ENCODE measurements around the gene UBE2N.
"Not testable (repeated sequence)": the region's sequence is repeated elsewhere in the genome, so short reads cannot be mapped to it uniquely, and the experiment has no call there.

The UBE2N gene

DNA sequence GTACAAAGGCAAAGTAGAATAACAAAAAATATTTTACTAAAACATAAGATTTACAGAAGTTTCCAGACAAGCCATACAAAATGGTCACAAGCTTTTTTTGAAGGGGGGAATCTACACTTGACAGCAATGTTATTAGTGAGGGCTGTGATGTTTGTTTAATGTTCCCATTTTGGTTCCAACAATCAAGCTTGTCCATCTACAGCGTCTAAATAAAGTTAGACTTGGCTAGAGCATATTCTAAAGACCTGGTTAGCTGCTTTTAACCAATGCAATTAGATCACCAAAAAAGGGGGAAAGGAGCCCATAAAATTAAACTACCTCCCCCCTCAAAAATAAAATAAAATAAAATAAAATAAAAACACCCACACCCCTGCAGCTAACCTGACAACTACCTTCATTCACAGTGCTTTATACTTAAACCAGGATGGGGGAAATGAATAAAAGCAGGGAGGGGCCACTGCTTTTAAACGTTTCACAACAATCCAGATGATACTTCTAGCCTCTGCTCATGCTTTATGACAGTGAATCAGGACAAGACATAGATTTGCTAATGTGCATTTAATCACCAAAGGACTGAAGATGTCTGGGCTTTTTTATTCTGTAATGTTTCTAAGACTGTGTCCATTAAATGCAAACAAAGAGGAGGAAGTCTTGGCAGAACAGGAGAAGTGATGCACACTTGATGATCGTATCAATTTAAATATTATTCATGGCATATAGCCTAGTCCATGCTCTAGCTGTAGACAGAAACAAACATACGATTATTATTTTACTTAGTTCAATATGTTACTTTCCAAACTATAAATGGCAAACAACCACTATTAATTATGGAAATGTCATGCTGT lies 32.2 kb downstream of the UBE2N start:
- DNase-seq = not testable (repeated sequence)

DNA sequence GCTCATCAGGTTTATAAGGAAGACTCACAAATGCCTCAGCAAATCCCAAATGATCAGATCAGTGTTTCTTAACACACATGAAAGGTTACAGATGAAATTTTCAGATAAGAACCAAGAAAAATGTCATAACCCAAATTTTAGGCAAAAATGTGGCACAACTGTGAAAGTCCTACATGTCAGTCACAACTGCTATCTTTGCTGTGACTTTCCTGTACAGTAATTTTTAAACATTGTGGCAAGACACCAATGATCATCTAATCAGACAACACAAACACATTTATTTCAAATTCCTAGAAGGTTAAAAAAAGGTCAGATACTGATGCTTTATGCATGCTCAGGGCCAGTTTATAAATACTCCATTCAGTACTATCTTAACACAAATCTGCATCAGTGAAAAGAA lies 32.9 kb downstream of the UBE2N start:
- DNase-seq = no peak

DNA sequence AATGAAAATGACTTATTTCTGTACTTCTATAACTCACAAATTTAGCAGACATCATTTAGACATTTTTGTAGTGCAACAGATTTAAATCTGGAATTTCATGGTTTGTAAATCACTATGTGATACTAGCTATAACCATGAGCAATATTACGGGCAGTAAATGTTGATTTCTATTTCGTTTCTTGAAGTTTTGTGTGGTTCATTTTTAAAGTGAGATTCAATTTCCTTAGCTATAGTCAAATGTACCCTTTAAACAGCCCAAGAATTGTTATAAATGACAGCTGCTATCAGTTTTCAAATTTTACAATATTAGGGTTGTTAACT lies 33.8 kb downstream of the UBE2N start:
- no peak for DNase-seq

DNA sequence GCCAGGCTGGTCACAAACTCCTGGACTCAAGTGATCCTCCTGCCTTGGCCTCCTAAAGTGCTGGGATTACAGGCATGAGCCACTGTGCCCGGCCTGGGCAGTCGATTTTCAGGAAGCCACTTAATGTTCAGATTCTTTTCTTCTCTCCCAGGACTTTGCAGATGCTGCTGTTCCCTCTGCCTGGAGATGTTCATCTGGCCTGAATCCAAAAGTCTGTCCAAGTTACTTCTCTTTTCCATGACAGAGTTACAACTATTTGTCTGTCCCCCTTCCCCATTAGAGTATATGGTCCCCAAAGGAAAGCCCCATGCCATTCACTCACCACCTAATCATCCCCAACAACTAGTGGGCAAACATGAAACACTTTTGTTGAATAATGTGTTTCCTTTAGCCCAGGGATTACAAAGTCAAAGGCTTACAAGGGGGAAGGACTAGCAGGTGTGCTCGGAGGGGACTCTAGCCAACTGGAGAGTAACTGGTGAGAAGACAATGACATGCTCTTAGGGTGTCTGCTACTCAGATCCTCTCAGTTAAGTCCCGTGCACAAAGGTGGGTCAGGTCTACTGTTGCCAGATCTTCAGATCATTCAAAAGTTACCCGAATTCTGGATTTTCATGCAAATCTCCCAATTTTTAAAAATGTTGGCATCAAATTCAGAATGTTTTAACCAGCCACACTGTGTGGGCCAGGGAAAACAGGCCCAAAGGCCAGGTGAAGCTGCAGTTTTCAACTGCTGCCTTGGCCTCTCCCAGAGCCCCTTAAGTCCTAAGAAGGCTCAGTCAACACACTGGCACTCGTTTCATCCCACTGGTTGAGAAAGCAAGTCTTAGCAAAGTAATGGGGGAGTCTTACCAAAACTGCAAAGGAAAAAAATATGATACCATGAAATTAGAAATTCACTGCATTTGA lies 34.4 kb downstream of the UBE2N start:
- no peak for DNase-seq

DNA sequence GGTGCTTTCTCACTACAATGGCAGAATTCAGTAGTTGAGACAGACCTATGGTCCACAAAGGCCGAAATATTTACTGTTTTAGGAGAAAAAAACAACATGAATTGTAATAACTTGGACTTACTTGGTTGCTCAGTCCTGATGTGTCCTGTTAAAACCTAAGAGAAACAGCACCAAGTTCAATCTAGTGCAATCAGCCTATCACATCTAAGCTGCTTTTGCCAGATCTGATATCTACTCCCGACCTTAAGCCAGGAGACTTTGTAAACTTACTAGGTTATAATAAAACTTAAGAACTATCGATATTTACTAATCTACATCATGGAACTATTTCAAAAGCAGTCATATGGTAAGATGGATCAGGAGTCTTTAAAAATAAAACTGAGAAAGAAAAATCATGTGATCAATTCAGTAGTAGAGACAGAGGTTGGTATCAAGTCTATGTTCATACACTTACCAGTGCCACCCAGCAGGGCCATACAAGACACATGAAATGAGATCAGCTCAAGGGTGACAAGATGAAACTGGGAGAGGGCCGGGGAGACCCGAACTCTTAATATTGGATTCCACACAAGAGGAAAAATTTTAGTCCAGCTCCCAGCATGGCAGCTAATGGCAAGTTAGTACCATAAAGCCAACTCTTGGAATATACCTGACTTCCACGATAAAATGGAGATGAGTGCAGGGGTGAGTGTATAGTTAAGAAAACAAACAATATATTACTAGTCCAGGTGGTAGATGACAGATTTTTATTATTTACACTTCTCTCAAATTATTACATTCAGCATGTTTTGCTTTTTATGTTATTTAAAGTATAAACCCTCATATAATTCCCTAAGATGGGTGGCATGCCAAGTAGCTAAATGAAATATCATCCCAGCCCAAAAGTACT lies 36.5 kb downstream of the UBE2N start:
- no peak for DNase-seq

DNA sequence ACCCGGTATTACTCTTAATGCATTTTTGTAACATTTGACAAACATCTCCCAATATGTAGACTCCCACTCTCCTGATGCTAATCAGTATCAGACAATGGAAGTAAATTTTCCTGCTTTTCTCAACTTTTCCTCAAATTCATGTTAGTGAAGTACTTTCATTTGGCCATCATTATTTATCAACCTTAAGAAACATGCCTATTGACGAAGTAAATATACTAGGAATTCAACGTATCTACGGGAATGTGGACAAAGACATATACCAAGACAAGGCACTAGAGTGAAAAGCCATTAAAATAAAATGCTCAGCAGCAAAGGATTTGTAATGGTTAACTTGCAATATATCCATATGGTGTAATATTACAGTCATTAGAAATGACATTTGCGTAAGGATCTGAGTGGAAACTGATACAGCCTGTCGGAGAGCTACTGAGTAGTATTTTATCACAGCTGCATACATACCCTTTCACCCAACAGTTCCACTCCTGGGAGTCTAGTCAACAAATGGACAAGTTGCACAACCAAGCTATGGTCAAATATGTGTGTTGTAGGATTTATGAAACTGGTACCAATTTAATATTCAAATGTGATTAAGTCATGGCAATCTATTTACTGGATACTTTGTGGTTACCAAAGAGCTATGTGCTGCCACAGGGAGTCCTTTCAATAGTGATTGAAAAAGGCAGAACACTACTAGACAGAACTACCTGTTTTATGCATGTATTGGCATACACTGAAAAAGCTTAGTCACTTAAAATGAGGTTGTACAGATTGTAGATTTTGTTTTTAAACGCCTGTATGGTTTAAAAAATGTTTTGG lies 37.6 kb downstream of the UBE2N start:
- DNase-seq = no peak

DNA sequence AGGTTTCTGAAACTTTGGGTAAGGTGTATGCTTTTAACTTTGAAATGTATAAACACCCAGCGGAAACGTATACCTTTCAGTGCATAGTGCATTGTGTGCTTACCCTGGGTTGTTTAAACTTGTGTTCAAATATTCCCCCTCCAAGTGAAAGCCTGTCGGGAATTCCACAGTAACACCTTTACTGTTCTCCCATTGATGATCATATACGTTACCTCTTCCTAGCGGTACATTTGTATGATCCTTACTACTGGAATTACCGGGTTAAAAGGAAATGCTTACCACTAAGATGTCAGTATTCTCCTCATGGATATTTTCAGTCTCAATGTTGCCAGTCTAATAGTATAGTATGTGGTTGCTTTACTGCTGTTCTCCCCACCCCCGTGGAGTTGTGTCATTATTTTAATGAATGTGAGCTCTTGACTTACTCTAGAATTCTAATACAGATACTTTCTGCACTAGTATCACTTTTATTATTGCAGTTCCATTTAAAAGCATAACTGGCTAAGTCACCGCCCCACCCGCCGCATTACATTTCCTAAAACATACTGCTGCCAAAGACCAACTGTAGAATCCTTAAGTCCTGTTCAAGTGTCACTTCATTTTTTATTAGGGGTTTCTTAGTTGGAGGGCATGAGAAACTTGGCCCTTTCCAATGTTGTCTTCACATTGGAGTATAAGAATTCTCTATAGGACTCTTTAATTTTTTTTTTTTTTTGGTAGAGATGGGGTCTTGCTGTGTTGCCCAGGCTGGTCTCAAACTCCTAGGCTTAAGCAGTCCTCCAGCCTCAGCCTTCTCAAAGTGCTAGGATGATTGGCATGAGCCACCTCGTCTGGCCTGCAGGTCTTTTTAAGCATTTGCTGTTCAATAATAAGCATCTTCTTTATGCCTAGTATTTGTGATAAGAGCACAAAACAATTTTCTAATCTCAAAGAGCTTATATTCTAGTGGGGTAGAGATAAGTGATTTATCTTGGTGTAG lies 39.1 kb downstream of the UBE2N start:
- DNase-seq = no peak

DNA sequence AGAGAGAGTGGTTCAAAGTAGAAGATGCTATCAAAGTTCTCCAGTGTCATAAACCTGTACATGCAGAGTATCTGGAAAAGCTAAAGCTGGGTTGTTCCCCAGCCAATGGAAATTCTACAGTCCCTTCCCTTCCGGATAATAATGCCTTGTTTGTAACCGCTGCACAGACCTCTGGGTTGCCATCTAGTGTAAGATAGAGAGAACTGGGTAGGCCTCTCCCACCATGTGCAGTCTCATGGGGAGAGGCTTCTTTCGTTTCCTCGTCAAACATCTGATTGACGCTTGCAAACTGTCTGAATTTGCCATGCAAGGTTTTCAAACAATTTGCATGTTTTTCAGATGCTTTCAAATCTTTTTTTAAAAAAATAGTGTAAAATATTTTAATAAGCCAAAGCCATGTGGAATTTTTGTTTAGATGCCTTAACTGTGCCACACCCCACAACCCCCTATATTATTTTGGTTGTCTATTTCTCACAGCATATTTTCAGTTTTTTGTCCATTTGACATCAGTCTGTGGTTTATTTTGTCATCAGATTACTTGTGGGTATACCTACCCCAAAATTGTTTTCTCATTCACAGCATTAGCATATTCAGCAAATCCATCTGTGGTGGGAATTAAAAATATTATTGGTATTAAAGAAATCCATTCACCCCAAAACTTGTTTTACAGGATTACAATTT lies 42.4 kb downstream of the UBE2N start:
- not testable (repeated sequence) for DNase-seq

DNA sequence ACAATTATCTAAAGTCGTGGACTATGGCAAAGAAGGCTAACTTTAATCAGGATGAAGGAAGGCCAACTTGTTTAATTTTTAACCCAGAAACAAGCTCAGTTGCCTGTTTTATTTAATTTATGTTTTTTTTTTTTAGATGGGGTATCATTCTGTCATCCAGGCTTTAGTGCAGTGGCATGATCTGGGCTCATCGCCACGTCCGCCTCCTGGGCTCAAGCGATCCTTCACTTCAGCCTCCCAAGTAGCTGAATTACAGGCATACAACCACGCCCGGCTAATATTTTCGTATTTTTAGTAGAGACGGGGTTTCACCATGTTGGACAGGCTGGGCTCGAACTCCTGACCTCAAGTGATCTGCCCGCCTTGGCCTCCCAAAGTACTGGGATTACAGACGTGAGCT lies 44.3 kb downstream of the UBE2N start:
- no peak for DNase-seq

DNA sequence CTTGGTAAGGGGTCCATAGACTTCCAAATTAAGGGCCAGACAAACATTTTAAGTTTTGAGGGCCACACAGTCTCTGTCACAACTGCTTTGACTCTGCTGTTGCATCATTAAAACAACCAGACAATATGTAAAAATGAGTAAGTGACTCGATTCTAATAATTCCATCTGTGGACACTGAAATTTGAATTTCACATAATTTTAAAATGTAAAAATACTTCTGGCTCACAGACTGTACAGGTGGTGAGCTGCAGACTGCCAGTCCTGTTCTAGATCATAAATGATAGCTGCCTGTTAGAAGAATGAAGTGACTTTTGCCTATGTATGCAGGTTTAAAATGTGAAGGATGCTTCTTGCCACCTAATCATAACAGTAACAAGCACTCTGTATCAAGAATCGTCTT lies 48.3 kb downstream of the UBE2N start:
- no peak for DNase-seq

DNA sequence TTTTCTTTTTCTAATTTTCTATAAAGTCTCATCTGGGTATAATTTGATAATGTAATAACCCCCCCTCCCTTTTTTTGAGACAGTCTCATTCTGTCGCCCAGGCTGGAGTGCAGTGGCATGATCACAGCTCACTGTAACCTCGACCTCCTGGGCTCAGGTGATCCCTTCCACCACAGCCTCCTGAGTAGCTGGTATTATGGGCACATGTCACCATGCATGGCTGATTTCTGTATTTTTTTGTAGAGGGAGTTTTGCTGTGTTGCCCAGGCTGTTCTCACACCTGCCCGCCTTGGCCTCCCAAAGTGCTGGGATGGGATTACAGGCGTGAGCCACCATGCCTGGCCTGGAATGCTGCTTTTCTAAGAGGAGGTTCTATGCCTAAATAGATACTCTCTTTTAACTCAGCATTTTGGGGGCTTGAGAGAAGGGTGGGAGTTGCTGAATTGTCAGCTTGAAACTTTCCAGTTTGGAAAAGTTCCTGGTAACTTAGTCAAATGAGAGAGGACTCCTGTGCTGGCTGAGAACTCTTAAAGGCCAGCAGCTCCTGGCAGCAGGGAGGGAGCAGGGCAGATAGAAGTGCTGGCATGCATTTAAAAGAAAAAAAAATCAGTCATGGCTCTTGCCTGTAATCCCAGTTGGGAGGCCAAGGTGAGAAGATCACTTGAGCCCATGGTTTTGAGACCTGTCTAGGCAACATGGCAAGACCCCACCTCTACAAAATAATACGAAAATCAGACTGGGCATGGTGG lies 51.0 kb downstream of the UBE2N start:
- no peak for DNase-seq

DNA sequence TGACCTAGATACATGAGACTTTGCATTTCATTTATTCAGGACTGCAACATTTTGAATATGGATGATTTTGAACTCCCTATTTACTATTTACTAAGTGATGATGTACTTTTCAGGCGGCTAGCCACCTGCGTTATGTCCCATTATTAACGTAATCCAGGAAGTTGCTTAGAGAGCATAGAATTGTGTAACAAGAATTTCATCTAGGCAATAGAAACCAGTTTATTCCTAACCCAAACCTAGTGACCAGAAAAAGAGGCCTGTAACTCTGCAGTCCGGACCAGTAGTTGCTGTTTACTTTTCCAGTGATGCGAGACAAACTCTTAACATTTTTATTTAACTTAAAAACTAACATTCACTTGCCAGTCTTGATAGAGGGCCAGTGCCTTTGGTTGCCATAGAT lies 51.7 kb downstream of the UBE2N start:
- no peak for DNase-seq

DNA sequence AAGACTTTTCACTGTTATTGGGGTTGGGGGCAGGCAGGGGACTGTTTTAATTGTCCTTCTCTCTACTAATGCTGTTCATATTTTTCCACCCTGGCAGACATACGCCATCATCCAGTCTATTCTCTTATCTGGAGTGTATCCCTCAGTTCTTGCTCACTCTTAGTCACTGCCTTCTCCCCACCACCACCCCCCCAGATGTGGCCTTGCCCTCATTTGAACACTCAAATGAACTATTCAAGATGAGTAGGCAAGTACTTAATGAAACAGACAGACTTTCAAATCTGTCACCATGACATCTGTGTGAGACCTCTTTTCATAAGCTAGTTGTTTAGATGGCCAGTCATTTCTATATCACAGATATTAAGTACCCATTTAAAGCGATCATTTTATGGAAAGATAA lies 54.0 kb downstream of the UBE2N start:
- DNase-seq = peak; percentile 69

DNA sequence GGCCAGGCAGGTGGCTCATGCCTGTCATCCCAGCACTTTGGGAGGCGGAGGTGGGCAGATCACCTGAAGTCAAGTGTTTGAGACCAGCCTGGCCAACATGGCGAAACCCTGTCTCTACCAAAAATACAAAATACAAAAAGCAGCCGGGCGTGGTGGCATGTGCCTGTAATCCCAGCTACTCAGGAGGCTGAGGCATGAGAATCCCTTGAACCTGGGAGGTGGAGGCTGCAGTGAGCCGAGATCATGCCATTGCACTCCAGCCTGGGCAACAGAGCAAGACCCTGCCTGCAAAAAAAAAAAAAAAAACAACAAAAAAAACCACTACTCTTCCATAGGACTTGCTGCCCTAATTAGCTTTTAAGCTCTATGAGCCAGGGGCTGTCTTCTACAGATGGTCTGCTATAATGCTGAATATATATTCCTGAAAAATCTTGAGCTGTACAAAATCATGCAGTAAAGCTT lies 59.7 kb downstream of the UBE2N start:
- DNase-seq = not testable (repeated sequence)

DNA sequence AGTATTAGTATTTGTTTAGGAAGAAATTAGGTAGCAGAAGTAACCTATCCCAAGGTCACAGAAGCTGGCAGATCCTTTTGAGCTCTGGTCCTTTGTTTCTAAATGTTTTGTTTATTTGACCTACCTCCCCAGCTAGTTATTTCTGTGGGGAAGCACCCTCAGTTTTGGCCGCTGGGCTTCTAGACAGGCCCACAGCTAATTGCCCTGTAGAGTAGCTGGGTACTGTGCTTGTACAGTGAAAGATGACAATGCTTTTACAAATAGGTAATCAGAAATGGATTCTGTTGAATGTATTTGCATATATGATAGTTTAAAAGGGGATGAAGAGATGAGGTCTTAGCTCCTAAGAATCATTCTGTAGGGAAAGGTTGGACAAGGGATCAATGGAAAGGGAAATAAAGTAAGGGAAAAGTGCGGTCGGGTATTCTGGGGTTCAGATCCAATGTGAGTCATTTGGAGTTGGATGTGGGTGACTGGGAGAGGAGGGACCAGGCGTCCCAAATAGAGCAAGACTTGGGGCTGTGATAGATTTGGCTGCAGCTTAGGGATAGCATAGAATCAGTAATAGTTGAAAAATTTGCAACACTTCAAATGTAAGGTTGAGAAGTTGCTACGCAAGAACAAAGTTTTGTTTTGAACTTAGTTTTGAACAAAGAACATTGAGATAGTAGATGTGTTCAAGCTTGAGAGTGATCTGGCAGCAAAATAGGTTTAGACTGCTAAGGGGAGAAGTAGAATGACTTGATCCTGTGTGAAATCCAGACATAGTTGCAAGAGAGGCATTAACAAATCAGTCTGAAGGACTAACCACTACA lies 60.4 kb downstream of the UBE2N start:
- DNase-seq = no peak

DNA sequence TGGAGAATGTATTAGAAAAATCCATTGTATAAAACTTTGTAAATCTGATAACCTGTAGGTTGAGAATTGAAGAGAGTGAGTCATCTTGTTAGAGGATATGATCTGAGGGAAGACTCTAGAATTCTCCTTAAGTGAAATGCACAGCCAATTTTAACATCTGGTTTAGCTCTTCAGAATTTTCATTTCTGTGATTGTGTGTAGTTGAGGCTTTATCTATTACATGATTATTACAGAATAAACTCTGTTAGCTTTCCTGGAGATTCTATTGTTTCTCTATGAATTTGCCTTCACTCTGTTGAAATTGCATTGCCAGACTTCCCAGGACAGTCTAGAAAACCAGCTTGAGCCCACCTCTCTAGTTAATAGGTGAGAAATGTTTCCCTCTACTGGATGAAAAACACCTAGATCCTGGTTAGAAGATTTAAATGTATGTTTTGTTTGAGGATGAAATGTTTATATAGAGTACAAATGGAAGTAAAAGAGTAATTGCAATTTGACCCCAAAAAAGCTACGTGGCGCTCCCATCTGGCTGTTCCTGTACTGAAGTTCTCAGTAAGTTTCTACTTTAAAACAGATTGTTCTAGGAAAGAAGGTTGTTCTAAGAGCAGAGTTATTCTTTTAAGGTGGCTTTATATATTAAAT lies 61.1 kb downstream of the UBE2N start:
- no peak for DNase-seq

DNA sequence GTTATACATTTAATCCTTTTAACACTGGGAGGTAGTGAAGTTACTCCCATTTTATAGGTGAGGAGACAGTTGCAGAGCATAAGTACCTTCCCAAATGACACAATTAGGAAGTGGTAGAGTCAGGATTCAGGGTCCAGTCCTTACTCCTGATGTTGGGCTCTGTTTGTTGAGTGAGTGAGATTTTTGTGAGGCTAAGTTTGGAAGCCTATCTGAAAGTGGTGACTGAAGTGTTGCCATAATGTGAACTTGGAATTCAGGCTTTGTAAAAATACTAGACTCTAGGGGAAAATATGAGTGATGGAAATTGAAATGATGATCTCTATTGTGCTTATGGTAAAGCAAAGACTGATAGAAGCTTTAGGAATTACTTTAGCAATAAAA lies 61.8 kb downstream of the UBE2N start:
- no peak for DNase-seq

DNA sequence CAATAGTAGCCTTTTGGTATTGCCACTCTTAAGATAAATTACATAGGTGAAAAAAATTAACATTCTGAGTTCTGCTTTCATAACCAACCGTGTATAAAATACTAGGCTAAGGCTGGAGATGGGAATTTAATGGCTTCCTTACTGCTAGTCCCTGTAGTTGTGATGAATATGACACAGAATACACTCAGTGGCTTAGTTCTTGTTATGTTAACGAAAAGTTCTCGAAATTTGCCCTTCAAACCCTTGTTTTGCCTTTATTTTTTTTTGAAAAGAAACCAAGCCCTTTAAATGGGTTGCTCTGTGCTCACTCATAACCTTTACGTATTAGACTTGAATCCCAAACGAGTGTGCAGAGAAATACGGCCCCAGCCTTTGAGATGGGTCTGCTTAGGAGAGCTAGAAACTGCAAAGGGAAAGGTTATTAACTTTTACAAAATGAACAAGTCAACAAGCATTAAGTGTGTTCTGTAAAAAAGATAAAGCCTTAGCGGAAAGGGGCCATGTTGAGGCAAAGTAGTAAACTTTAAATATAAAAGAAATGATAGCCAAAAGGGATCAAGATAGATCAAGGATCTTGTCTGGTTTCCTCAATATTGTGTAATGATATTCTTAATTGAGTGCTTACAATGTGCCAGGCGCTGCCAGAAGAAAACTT lies 62.3 kb downstream of the UBE2N start:
- no peak for DNase-seq
